Gastrocnemius medialis (tissue), 4 donors: Measurements from ENCODE around the gene KRT17.

ENCODE experiments used
- POLR2A ChIP-seq, 2 donors: fragments of 450-650 bp; IDR thresholded peaks; one replicate each; pipeline ENCODE4 v1.6.1; 2017; ENCODE audit warnings: antibody characterized with exemption in 2 of 2, mild to moderate bottlenecking in 2 of 2, moderate library complexity in 2 of 2
- TF ChIP-seq, protein P1 (sequence below), 5 experiments: fragments of 450-650 bp in 3 of 5; fragments of 200-600 bp in 2 of 5; sonication (generic) in 2 of 5; IDR thresholded peaks in 4 of 5; conservative IDR thresholded peaks in 1 of 5; 1 replicate in 4 of 5; 2 replicates in 1 of 5; pipeline ENCODE4 v1.5.1; 2016 to 2019; ENCODE audit warnings: antibody characterized with exemption in 5 of 5, mild to moderate bottlenecking in 3 of 5, moderate library complexity in 3 of 5

DNA sequence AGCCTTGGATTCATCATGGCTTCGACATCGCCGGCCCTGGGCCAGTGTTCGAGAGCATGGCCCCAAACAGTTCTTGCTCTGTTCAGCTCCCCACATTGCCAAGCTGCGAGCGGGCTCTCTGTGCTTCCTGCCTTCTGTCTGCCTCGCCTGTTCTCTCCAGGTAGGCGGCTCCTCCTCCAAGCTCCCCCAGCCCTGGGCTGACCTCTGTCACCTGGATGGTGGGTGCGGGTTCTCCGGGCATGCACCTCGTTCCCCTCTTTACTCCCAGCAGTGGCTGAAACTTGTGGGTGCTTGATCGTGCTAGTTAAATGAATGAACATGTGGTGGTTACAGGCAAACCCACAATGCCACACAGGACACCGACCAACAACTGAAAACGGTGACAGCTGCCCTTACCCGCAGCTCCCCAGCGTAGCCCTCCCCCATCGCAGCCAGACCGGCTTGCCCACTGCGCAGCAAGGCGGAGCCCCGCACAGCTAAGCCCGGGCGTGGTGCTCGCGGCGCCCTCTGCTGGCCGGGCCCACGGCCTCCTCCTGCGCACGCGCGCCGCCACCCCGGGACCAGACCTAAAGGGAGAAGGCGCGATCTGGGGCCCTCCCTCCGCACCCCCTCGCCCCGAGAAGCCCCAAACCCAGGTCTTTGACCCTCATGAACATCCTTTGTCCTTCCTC is 41.3 kb upstream of the KRT17 start:
- TF ChIP-seq, protein P1, sequence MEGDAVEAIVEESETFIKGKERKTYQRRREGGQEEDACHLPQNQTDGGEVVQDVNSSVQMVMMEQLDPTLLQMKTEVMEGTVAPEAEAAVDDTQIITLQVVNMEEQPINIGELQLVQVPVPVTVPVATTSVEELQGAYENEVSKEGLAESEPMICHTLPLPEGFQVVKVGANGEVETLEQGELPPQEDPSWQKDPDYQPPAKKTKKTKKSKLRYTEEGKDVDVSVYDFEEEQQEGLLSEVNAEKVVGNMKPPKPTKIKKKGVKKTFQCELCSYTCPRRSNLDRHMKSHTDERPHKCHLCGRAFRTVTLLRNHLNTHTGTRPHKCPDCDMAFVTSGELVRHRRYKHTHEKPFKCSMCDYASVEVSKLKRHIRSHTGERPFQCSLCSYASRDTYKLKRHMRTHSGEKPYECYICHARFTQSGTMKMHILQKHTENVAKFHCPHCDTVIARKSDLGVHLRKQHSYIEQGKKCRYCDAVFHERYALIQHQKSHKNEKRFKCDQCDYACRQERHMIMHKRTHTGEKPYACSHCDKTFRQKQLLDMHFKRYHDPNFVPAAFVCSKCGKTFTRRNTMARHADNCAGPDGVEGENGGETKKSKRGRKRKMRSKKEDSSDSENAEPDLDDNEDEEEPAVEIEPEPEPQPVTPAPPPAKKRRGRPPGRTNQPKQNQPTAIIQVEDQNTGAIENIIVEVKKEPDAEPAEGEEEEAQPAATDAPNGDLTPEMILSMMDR (IDR thresholded peaks at IDR 0.05 in 4 of 5, conservative IDR thresholded peaks at IDR 0.05 in 1 of 5), result peak; percentile 86 to 96 (median 92)
- TF ChIP-seq POLR2A (IDR thresholded peaks at IDR 0.05), result peak; percentile 35 to 43
